ENCODE results near the gene THADA.

THADA gene

GRCh38 chr2:43493954-43494353 lies 101.9 kb downstream of the THADA start:
- DNase-seq (no peak), ATAC-seq (no peak)

- no peak for DNase-seq
Measured at GRCh38 chr2:43491065-43491639, 104.7 kb downstream of the THADA start.

DNA sequence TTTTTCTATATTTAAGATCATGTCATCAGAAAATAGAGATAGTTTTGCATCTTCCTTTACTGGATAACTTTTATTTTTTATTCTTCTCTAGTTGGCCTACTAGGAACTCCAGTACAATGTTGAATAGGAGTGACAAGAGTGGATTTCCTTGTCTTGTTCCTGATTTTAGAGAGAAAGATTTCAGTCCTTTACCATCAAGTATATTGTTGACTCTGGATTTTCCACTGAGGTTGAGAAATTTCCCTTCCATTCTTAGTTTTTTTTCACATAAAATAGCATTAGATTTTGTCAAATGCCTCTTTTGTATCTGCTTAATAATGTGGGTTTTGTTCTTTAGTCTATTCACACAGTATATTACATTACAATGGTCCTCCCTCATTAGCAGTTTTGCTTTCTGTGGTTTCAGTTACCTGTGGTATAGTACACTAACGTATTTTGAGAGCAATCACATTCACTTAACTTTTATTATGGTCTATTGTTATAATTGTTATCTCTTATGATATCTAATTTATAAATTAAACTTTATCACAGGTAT lies 105.5 kb downstream of the THADA start:
- ATAC-seq, result no peak
- no peak for DNase-seq

More at GRCh38 chr2:43491065-43491639, 104.7 kb downstream of the THADA start:
- ATAC-seq, result no peak

GRCh38 chr2:43488737-43489136 lies 107.1 kb downstream of the THADA start:
- no peak for DNase-seq

DNA sequence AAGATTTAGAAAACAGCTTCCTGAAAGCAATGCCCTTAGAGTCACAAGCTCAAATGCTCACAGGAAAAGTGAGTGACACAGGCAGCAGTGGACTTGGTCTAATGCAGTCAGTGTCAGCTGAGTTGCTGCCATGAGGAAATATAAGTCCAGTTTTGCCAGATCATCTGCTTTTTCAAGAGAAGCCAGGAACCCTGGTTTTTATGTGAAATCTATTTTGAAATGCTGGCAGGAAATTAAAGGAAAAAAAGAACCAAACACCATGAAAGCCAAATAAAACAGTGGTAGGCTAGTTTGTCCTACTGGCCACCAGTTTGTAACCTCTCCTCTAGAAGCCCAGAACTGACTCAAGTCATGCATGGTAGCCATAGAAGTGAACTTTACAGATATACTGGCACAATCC lies 109.2 kb downstream of the THADA start:
- ATAC-seq (no peak), DNase-seq (no peak)

More at GRCh38 chr2:43488737-43489136, 107.1 kb downstream of the THADA start:
- ATAC-seq, result no peak

- ATAC-seq (no peak), DNase-seq (no peak)
Measured at GRCh38 chr2:43484323-43484930, 111.4 kb downstream of the THADA start.

DNA sequence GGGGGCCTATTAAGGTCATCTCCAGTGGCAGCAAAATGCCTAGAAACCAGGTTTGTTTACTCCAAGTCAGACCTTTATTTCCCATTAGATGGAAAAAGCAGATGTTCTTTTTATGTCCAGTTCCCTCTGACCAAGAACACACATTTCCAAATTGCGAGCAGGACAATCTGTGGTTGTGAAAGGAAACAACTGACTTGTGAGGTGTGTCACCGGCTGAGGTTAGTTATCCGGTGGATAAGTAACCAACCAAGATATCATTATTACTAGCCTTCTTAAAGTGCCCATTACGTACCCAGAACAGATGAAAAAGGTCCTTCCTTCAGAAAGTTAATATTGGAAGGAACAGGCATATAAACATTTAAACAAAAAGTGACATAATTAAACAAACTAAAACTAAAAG lies 112.9 kb downstream of the THADA start:
- DNase-seq (no peak), ATAC-seq (no peak)

DNA sequence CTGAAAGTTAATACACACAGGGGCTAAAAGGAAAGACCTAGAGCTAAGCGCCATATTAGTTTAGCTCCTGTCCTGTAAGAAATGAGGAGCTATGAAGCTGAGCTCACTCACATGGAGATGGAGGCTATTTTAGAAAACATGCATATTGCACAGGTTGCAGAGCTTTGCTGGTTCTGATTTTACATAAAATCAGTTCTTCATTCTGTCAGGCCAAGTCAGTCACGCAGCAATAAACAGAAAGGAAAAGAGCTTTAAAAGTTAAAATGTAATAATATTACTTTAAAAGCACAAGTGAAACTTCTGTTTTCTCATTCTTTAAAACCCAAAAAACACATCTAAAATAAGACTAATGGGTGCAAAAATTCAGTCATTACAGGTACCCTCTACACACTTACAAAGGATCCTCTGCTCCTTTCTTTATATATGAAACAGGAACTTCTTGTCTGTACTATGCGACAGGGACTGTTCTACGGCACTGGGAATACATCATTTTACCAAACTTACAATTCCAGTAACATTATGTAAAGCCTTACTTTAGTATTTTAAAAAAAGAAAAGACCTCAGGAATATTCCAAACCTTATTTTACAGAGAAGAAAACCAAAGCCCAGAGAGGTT lies 113.8 kb downstream of the THADA start:
- DNase-seq (no peak), ATAC-seq (no peak)

GRCh38 chr2:43480874-43481273 lies 115.0 kb downstream of the THADA start:
- ATAC-seq (no peak), DNase-seq (no peak)

- DNase-seq (no peak), ATAC-seq (no peak)
Measured at GRCh38 chr2:43478412-43479086, 117.3 kb downstream of the THADA start.

DNA sequence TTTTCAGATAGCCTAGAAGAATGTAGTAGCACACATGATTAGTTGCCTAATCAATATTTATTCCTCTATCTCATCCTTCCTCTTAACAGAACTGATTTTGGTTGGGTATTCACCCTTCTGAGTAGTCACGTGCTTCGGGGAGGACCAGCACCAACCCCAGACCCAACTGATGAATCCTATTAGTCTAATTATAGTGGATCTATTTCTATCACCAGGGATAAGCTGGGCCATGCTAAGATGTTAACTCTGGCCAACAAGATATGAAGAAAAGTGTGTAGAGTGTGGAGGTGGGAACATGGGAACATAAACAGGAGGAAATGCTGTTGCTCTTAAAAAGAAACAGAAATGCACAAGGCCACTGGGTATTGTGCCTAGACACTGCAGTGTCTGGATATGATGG lies 119.9 kb downstream of the THADA start:
- DNase-seq, result no peak
- no peak for ATAC-seq

GRCh38 chr2:43475137-43475846 lies 120.5 kb downstream of the THADA start:
- no peak for ATAC-seq
- DNase-seq, result no peak

DNA sequence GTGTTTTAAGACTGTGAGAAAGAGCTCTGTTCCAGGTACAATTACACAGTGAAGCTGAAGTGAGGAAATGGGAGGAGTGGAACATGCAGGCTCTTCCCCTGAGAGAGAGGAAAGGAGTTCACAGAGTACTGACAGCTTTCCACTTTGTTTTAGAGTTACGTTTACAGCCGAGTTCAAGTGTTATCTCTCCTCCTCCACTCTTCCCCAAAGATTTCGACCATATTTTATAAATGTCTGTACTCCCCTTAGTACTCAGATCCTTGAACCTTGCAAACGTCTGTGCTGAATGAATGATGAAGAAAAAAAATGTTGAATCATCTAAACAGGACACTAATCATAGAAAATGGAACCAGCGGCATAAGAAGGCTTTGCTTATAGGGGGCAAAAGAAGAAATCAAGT lies 121.6 kb downstream of the THADA start:
- DNase-seq (no peak), ATAC-seq (no peak)

- DNase-seq, result no peak
- ATAC-seq, result no peak
Measured at GRCh38 chr2:43473767-43474166, 122.1 kb downstream of the THADA start.

DNA sequence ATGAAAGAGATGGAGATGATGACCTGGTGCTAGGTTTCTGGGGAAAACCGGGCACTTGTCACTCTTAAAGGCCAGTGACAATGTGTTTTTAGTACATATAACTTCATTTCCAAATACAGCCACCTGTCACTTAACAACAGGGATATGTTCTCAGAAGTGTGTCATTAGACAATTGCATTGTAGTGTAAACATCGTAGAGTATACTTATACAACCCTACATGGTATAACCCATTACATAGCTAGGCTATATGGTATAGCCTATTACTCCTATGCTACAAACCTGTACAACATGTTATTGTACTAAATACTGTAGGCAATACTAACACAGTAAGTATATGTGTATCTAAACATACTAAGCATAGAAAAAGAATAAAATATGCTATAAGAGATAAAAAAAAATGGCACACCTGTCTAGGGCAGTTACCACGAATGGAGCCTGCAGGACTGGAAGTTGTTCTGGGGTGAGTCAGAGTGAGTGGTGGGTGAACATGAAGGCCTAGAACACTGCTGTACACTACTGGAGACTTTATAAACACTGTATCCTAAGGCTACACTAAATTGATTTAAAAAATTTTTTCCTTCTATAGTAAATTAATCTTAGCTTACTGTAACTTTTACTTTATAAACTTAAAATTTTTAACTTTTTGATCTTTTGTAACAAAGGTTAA lies 123.2 kb downstream of the THADA start:
- ATAC-seq (no peak), DNase-seq (no peak)

DNA sequence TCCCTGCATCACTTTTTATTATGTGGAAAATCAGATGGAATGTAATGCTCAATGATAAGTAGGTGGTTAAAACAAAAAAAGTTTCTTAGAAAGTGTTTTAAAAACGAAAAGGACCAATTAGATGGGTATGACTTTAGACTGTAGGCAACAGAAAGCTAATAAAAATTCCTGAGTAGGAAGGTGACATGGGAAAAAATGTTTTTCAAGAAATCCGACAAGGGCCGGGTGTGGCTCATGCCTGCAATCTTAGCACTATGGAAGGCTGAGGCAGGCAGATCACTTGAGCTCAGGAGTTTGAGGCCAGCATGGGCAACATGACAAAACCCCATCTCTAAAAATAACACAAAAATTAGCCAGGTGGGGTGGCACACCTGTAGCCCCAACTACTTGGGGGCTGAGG lies 126.1 kb downstream of the THADA start:
- DNase-seq (no peak), ATAC-seq (no peak)

DNA sequence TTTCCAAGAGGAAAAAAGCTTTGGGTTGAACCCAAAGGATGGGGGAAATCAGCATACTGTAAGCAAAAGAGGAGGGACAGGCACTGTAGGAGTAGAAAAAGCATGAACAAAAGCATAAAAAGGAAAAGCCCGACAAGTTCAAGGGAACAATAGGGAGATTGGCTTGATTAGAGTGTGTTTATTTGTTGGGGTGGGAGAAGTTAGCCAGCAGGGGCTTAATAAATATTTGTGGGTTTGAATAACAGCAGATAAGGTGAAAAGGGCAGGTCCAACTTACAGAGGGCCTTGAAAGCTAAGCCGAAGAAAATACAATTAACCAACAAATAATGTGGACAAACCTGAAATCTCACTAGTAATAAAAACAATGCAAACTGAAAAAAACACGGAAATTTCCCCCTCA lies 126.7 kb downstream of the THADA start:
- no peak for ATAC-seq
- no peak for DNase-seq

DNA sequence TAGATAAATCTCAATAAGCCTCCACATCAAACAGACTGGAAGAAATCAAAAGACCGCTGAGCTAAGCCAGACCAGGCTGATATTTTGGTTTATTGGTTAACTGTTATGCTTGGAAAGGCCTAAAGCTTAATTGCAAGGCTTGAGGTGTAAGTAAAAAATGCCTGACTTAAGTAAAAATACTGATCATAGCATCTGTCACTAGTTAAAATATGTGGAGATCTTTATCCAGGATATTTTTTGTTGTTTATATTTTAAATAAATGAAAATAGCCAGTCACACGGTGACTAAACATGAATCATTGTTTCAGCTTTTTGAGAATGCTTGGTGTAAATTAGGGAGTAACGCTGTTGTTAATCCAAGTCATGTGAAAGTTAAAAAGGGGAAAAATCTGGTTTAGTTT lies 127.9 kb downstream of the THADA start:
- DNase-seq (no peak), ATAC-seq (no peak)

DNA sequence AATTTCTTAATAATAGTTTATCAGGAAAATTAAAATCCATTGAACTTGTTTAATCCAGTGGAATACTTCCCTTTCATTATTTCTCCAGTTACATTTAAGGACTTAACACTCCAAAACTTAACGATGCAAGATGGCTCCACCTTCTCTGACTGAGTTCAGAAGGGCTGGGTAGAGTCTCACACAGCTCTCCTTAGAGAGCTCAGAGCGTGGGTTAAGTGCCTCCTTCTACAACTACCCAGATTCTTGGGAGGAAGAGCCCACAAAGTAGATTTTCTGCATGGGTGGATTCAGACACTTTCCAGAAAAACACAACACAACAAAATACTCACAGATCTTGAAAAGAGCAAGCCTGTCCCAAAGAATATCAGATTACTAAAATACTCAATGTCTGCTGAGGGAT lies 130.6 kb downstream of the THADA start:
- DNase-seq, result no peak

GRCh38 chr2:43464590-43464989 lies 131.2 kb downstream of the THADA start:
- no peak for ATAC-seq
- no peak for DNase-seq

More for the DNA sequence above, 130.6 kb downstream of the THADA start:
- ATAC-seq, result no peak

GRCh38 chr2:43462866-43463641 lies 132.8 kb downstream of the THADA start:
- DNase-seq (no peak), ATAC-seq (no peak)

Data from stimulated activated naive CD8-positive, alpha-beta T cell treated with anti-CD3 and anti-CD28 coated beads, Interleukin-15, Interleukin-2, amounts not matched to agents 100 U/mL and 50 U/mL, for 24 hours (primary cell).